IPS-11a (cell line): ENCODE measurements around the gene ADAD2.

Experiments
- H3K4me3 ChIP-seq: one replicate; pipeline ENCODE4 v1.5.1; 2013; ENCODE audit warnings: low read depth, low read length, control low read depth

The ADAD2 gene

GRCh38 chr16:84244728-84245127 is 53.8 kb downstream of the ADAD2 start:
- H3K4me3 ChIP-seq = no peak overlapping the region

- no peak overlapping the region for H3K4me3 ChIP-seq
These were observed 55.2 kb downstream of the ADAD2 start for GRCh38 chr16:84245956-84246678.

- no peak overlapping the region for H3K4me3 ChIP-seq
These were observed 55.7 kb downstream of the ADAD2 start for GRCh38 chr16:84246679-84247077.
